Endodermal cell (in vitro differentiated cells): Measurements from ENCODE around the gene NTRK3. TPM values are rescaled to one million over a fixed set of nuclear protein-coding genes. Genes with fewer than 3 reads are reported as not detected.

Experiments used
- DNase-seq: peaks from one replicate; pipeline ENCODE4 v3.0.0-alpha.2; 2017
- H3K27ac ChIP-seq: 2 replicates; pipeline ENCODE4 v1.5.1; 2013; ENCODE audit warnings: mild to moderate bottlenecking, low read depth, low read length, moderate library complexity
- H3K27me3 ChIP-seq: 2 replicates; pipeline ENCODE4 v1.6.1; 2013; ENCODE audit warnings: mild to moderate bottlenecking, low read length, moderate library complexity; ENCODE audit not compliant: insufficient read depth, control insufficient read depth, poor library complexity, severe bottlenecking
- H3K36me3 ChIP-seq: 2 replicates; pipeline ENCODE4 v1.7.0; 2013; ENCODE audit warnings: mild to moderate bottlenecking, low read length, moderate library complexity; ENCODE audit not compliant: control insufficient read depth, insufficient read depth
- H3K4me1 ChIP-seq: one replicate; pipeline ENCODE4 v1.7.0; 2013; ENCODE audit warnings: low read length; ENCODE audit not compliant: control insufficient read depth, insufficient read depth
- H3K4me3 ChIP-seq: 2 replicates; pipeline ENCODE4 v1.5.1; 2013; ENCODE audit warnings: mild to moderate bottlenecking, low read length, moderate library complexity
- H3K9ac ChIP-seq: 2 replicates; pipeline ENCODE4 v1.6.1; 2013; ENCODE audit warnings: mild to moderate bottlenecking, low read length, moderate library complexity; ENCODE audit not compliant: poor library complexity, severe bottlenecking; ENCODE audit errors: extremely low read depth
- H3K9me3 ChIP-seq: 2 replicates; pipeline ENCODE4 v1.6.1; 2013; ENCODE audit warnings: mild to moderate bottlenecking, low read length, moderate library complexity; ENCODE audit not compliant: control insufficient read depth
- H3K27ac Mint-ChIP-seq: 2 replicates; pipeline ENCODE4 v1.8.0; 2020; ENCODE audit warnings: mixed read lengths
- H3K27me3 Mint-ChIP-seq: 2 replicates; pipeline ENCODE4 v1.8.0; 2021; ENCODE audit warnings: mild to moderate bottlenecking, mixed read lengths; ENCODE audit not compliant: insufficient read depth
- H3K36me3 Mint-ChIP-seq: 2 replicates; pipeline ENCODE4 v1.8.0; 2020; ENCODE audit warnings: low read depth, mixed read lengths
- H3K4me1 Mint-ChIP-seq: 2 replicates; pipeline ENCODE4 v1.8.0; 2020; ENCODE audit warnings: mixed read lengths
- H3K4me3 Mint-ChIP-seq: 2 replicates; pipeline ENCODE4 v1.8.0; 2020; ENCODE audit warnings: mild to moderate bottlenecking, moderate library complexity, mixed read lengths
- H3K9me3 Mint-ChIP-seq: 2 replicates; pipeline ENCODE4 v1.8.0; 2020; ENCODE audit warnings: mild to moderate bottlenecking, mixed read lengths
- WGBS, 2 experiments: methylation state at CpG; one replicate each; pipeline versions ENCODE4 v1.1.5 to v1.1.7; 2013; ENCODE audit warnings: missing lambda C conversion rate in 2 of 2, mixed read lengths in 1 of 2; ENCODE audit not compliant: insufficient coverage in 1 of 2, insufficient read length in 1 of 2; 5-methylcytosine and 5-hydroxymethylcytosine counted together
- total RNA-seq, 2 donors: library from RNA; stranded (reverse); fragmentation: NEBNext Ultra II Directional in 1 of 2; extraction: Animal tissue kit (Norgen Biotek cat#: 25700) in 1 of 2; gene quantifications; 2 replicates in 1 of 2; 3 replicates in 1 of 2; pipeline ENCODE4 v1.2.1, GENCODE V29; 2021
- TF ChIP-seq, protein P1 (sequence below): fragments of 200-600 bp; sonication (generic); conservative IDR thresholded peaks from 2 replicates; pipeline ENCODE4 v1.5.0; 2021; ENCODE audit warnings: antibody characterized with exemption, mild to moderate bottlenecking

Gene NTRK3
- total RNA-seq, 2 donors from 2014 or later = 0.11 to 0.86 TPM

- Mint-ChIP-seq H3K27ac (no peak overlapping the region), H3K9me3 (no peaks in the 10 kb centered on the region), H3K27me3 (peaks cover 1% of the 10 kb centered on the region), H3K4me1 (peaks cover 2% of the 10 kb centered on the region), H3K4me3 (no peak overlapping the region), H3K36me3 (no peaks in the 10 kb centered on the region)
- no peaks in the 10 kb centered on the region for H3K4me1 ChIP-seq
- H3K27me3 ChIP-seq = peaks cover 7% of the 10 kb centered on the region
- no peak overlapping the region for H3K9ac ChIP-seq
- no peaks in the 10 kb centered on the region for H3K36me3 ChIP-seq
- no peak overlapping the region for H3K27ac ChIP-seq
- TF ChIP-seq, protein P1, sequence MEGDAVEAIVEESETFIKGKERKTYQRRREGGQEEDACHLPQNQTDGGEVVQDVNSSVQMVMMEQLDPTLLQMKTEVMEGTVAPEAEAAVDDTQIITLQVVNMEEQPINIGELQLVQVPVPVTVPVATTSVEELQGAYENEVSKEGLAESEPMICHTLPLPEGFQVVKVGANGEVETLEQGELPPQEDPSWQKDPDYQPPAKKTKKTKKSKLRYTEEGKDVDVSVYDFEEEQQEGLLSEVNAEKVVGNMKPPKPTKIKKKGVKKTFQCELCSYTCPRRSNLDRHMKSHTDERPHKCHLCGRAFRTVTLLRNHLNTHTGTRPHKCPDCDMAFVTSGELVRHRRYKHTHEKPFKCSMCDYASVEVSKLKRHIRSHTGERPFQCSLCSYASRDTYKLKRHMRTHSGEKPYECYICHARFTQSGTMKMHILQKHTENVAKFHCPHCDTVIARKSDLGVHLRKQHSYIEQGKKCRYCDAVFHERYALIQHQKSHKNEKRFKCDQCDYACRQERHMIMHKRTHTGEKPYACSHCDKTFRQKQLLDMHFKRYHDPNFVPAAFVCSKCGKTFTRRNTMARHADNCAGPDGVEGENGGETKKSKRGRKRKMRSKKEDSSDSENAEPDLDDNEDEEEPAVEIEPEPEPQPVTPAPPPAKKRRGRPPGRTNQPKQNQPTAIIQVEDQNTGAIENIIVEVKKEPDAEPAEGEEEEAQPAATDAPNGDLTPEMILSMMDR = no peak
- WGBS, 2 experiments = 88 to 90% methylated on average over 8 to 9 of the region's 9 CpGs
- no peaks in the 10 kb centered on the region for H3K9me3 ChIP-seq
- no peak overlapping the region for H3K4me3 ChIP-seq
- no peak for DNase-seq
These were observed 198.7 kb downstream of the NTRK3 start for GRCh38 chr15:88057836-88058235.

GRCh38 chr15:88049506-88049905 lies 207.0 kb downstream of the NTRK3 start:
- Mint-ChIP-seq H3K4me1 (no peaks in the 10 kb centered on the region), H3K27me3 (peaks cover 7% of the 10 kb centered on the region), H3K36me3 (no peaks in the 10 kb centered on the region), H3K9me3 (no peaks in the 10 kb centered on the region), H3K27ac (no peak overlapping the region), H3K4me3 (no peak overlapping the region)
- H3K9me3 ChIP-seq = no peaks in the 10 kb centered on the region
- no peak for DNase-seq
- H3K4me3 ChIP-seq = no peak overlapping the region
- TF ChIP-seq, protein P1 = no peak
- H3K4me1 ChIP-seq = no peaks in the 10 kb centered on the region
- peaks cover 10% of the 10 kb centered on the region for H3K27me3 ChIP-seq
- 79 to 82% methylated on average over 1 of the region's 1 CpG for WGBS, 2 experiments
- H3K27ac ChIP-seq = no peak overlapping the region
- H3K9ac ChIP-seq = no peak overlapping the region
- H3K36me3 ChIP-seq = no peaks in the 10 kb centered on the region

DNA sequence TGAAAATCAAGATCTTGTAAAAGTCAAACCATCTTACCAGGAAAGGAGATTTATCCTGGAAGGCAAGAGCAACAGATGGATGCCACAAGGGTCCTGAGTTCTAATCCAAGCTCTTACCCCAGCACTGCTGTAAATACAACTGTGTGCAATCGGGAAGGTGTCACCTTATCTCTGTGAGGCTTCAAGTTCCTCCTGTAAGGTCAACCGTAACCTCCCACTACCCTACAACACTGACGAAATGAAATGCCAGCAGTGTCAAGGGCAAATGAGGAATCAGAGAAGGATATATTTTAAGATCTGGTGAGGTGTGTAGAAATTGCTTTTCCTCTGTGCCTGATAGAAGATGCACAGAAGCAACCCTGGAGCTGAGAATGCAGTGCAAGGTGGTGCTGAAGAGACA lies 207.8 kb downstream of the NTRK3 start:
- no peaks in the 10 kb centered on the region for H3K9me3 ChIP-seq
- no peak overlapping the region for H3K4me3 ChIP-seq
- H3K9ac ChIP-seq = no peak overlapping the region
- no peak for DNase-seq
- no peak overlapping the region for H3K27ac ChIP-seq
- no peaks in the 10 kb centered on the region for H3K36me3 ChIP-seq
- Mint-ChIP-seq H3K4me3 (no peak overlapping the region), H3K9me3 (no peaks in the 10 kb centered on the region), H3K27me3 (peaks cover 7% of the 10 kb centered on the region), H3K4me1 (no peaks in the 10 kb centered on the region), H3K27ac (no peak overlapping the region), H3K36me3 (no peaks in the 10 kb centered on the region)
- H3K27me3 ChIP-seq = peaks cover 7% of the 10 kb centered on the region
- WGBS, 2 experiments = 83 to 100% methylated on average over 2 to 3 of the region's 3 CpGs
- TF ChIP-seq, protein P1 = no peak
- no peaks in the 10 kb centered on the region for H3K4me1 ChIP-seq
